Heart left ventricle (tissue), 13 donors: ENCODE measurements around the gene PNPLA2.

Source experiments
- POLR2A ChIP-seq, 2 donors: fragments of 450-650 bp; IDR thresholded peaks; one replicate each; pipeline ENCODE4 v1.6.1; 2017; ENCODE audit warnings: antibody characterized with exemption in 2 of 2, mild to moderate bottlenecking in 2 of 2, moderate library complexity in 2 of 2
- TF ChIP-seq, protein P1 (sequence below), 12 donors: fragments of 200-600 bp; sonication (generic) in 4 of 12; IDR thresholded peaks; one replicate each; pipeline versions ENCODE4 v1.5.0 to v1.8.0; 2018 to 2022; ENCODE audit warnings: antibody characterized with exemption in 12 of 12, mild to moderate bottlenecking in 5 of 12
- donor health status: ischemic (EF 13 %, LVEDD 7.1; RV severe dilation, severe dysfunction).
- donor health status: DM: no; HTN: yes; CAD: no.
- donor health status: DM: no; HTN: no; CAD: no.
- donor health status: ischemic (EF 25% LVEDD 6.9; RV normal size, moderate dysfunction).
- donor health status: ischemic (EF 25% LVEDD 5.7; RV mildly dilated, moderate dysfunction).
- donor health status: ischemic (EF 35%, LVEDD 5.7; RV mildly dilated, moderate dysfunction).
- donor health status: nonischemic (EF 11% LVEDD 7.7; RV severe dilation, severe dysfunction).
- donor health status: DM: yes; HTN: yes; CAD: no.
- donor health status: PGD.
- donor health status: ischemic (EF 29% LVEDD 5.4; RV normal size, mild dysfunction).
- donor health status: nonischemic (EF 23%, LVEDD 6.1; RV moderate dilation, normal function).

DNA sequence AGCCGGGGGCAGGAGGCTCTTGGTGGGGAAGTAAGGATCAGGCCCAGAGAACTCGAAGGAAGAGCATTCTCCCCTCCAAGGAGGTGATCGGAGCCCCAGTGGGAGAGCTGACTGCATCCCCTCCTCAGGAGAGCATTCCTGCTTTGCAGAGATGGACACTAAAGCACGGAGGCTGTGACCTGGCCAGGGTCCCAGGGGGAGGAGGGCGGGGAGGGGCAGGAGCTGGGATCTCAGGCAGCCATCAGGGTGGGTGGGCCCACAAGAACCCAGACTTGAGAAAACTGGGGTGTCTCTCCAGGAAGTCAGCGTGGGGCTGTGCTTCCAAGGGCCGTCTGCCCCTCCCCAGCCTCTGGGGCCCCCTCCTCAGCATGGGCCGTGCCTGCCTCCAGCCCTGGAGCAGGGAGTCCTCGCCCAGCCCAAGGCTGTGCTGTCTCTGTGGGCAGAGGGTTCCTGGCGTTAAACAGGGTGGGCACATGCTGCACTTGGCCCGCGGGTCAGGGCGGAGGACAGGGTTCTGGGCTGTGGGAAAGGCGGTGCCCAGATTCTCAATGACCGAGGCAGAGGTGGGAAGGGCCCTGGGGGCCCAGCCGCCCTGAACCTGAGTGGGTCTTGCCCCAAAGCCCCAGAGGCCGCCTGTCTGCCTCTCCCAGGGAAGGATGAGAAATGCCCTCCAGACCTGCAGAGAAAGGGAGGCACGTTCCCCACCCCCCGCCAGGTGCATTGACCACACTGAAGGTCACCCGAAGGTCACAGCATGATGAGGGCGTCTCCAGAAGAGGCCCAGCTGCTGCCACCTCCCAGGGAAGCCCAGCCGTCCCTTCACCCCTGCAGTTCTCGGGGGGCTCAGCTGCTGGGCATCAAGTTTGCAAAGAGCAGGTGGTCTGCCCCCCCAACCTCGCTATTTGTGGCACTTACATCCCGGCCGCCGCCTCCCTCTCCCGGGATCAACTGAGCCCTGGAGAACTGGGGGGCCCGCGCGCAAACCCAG lies 29.5 kb upstream of the PNPLA2 start:
- no peak for TF ChIP-seq POLR2A (IDR thresholded peaks at IDR 0.05)
- TF ChIP-seq, protein P1, sequence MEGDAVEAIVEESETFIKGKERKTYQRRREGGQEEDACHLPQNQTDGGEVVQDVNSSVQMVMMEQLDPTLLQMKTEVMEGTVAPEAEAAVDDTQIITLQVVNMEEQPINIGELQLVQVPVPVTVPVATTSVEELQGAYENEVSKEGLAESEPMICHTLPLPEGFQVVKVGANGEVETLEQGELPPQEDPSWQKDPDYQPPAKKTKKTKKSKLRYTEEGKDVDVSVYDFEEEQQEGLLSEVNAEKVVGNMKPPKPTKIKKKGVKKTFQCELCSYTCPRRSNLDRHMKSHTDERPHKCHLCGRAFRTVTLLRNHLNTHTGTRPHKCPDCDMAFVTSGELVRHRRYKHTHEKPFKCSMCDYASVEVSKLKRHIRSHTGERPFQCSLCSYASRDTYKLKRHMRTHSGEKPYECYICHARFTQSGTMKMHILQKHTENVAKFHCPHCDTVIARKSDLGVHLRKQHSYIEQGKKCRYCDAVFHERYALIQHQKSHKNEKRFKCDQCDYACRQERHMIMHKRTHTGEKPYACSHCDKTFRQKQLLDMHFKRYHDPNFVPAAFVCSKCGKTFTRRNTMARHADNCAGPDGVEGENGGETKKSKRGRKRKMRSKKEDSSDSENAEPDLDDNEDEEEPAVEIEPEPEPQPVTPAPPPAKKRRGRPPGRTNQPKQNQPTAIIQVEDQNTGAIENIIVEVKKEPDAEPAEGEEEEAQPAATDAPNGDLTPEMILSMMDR (IDR thresholded peaks at IDR 0.05), result no peak
